IMR-90 (cell line): ENCODE data around the gene AFAP1L1. TPM values are rescaled to one million over a fixed set of nuclear protein-coding genes. Genes with fewer than 3 reads are reported as not detected.

Source experiments
- ATAC-seq: fragments of 200-7000 bp; cut with Tn5 transposase; 2 replicates; pipeline ENCODE4 v1.9.1; 2020; ENCODE audit warnings: low read depth, mild to moderate bottlenecking, moderate library complexity
- BruUV-seq: library from RNA; stranded (reverse); fragments of 400-500 nt; replicated peaks from 2 replicates; lab custom pipeline; 2021; lab: Mats Ljungman, UMichigan
- CTCF ChIA-PET: fragments of 300-600 bp; formaldehyde crosslinking; extraction: SDS; loops from one replicate; lab custom pipeline; 2021; ENCODE audit warnings: antibody characterized with exemption; lab: Yijun Ruan, JAX
- POLR2A ChIA-PET: fragments of 300-600 bp; sonication (Branson Sonifier 250); formaldehyde crosslinking; loops from one replicate; lab custom pipeline; 2022; ENCODE audit warnings: antibody characterized with exemption; ENCODE audit not compliant: unreplicated experiment; lab: Charles Lee
- DNase-seq: peaks from one replicate; pipeline ENCODE4 v3.0.0; 2013
- H2AFZ ChIP-seq: replicated peaks from 2 replicates; pipeline ENCODE3; 2013; ENCODE audit warnings: low read length, mild to moderate bottlenecking; ENCODE audit not compliant: poor library complexity
- H2AK5ac ChIP-seq: 2 replicates; pipeline ENCODE4 v1.6.1; 2013; ENCODE audit warnings: low read depth, low read length, inconsistent platforms
- H2AK9ac ChIP-seq: replicated peaks from 2 replicates; pipeline ENCODE3; 2013; ENCODE audit warnings: mild to moderate bottlenecking, low read depth, low read length, moderate library complexity; ENCODE audit not compliant: poor library complexity
- H2BK120ac ChIP-seq: 2 replicates; pipeline ENCODE4 v1.6.1; 2013; ENCODE audit warnings: low read depth, low read length, inconsistent platforms
- H2BK15ac ChIP-seq: 3 replicates; pipeline ENCODE4 v1.6.1; 2013; ENCODE audit warnings: low read depth, low read length, inconsistent platforms
- H2BK20ac ChIP-seq: 2 replicates; pipeline ENCODE4 v1.6.1; 2013; ENCODE audit warnings: low read depth, mild to moderate bottlenecking, inconsistent platforms, low read length, moderate library complexity
- H2BK5ac ChIP-seq: 2 replicates; pipeline ENCODE4 v1.6.1; 2013; ENCODE audit warnings: mild to moderate bottlenecking, low read depth, low read length, inconsistent platforms; ENCODE audit not compliant: poor library complexity, severe bottlenecking
- H3K14ac ChIP-seq: replicated peaks from 2 replicates; pipeline ENCODE4 v1.6.1; 2013; ENCODE audit warnings: low read depth, low read length, inconsistent platforms
- H3K18ac ChIP-seq: 2 replicates; pipeline ENCODE4 v1.6.1; 2013; ENCODE audit warnings: low read depth, low read length, control low read depth
- H3K23ac ChIP-seq: 2 replicates; pipeline ENCODE4 v1.6.1; 2013; ENCODE audit warnings: low read depth, low read length, inconsistent platforms
- H3K27ac ChIP-seq: 2 replicates; pipeline ENCODE4 v1.5.1; 2013; ENCODE audit warnings: mild to moderate bottlenecking, control low read depth, low read length; ENCODE audit not compliant: insufficient read depth
- H3K27me3 ChIP-seq: 2 replicates; pipeline ENCODE4 v1.6.1; 2013; ENCODE audit warnings: low read length; ENCODE audit not compliant: control insufficient read depth, insufficient read depth
- H3K36me3 ChIP-seq: 2 replicates; pipeline ENCODE4 v1.6.1; 2013; ENCODE audit warnings: low read length, mixed read lengths; ENCODE audit not compliant: control insufficient read depth, insufficient read depth
- H3K4ac ChIP-seq: 2 replicates; pipeline ENCODE4 v1.6.1; 2013; ENCODE audit warnings: low read depth, low read length, inconsistent platforms
- H3K4me1 ChIP-seq: 2 replicates; pipeline ENCODE4 v1.6.1; 2013; ENCODE audit warnings: low read length, mixed read lengths; ENCODE audit not compliant: control insufficient read depth, insufficient read depth
- H3K4me2 ChIP-seq: 2 replicates; pipeline ENCODE4 v1.6.1; 2013; ENCODE audit warnings: low read depth, mild to moderate bottlenecking, control low read depth, low read length, moderate library complexity
- H3K4me3 ChIP-seq: 2 replicates; pipeline ENCODE4 v1.5.1; 2013; ENCODE audit warnings: low read depth, mild to moderate bottlenecking, control low read depth, low read length, moderate library complexity; ENCODE audit not compliant: insufficient read depth
- H3K56ac ChIP-seq: 2 replicates; pipeline ENCODE4 v1.6.1; 2013; ENCODE audit warnings: low read length, inconsistent platforms; ENCODE audit not compliant: insufficient read depth; ENCODE audit errors: extremely low read depth
- H3K79me1 ChIP-seq, 2 experiments: 2 replicates each; pipeline ENCODE4 v1.6.1; 2013; ENCODE audit warnings: low read length in 2 of 2, inconsistent platforms in 1 of 2, low read depth in 1 of 2
- H3K9ac ChIP-seq: 2 replicates; pipeline ENCODE4 v1.6.1; 2013; ENCODE audit warnings: low read depth, low read length, control low read depth
- H3K9me1 ChIP-seq: 2 replicates; pipeline ENCODE4 v1.6.1; 2013; ENCODE audit warnings: low read length, inconsistent platforms; ENCODE audit not compliant: insufficient read depth
- H3K9me3 ChIP-seq: 2 replicates; pipeline ENCODE4 v1.6.1; 2013; ENCODE audit warnings: low read length; ENCODE audit not compliant: control insufficient read depth, insufficient read depth
- H4K20me1 ChIP-seq: 2 replicates; pipeline ENCODE4 v1.6.1; 2013; ENCODE audit warnings: low read length, inconsistent platforms; ENCODE audit not compliant: insufficient read depth
- H4K5ac ChIP-seq: 2 replicates; pipeline ENCODE4 v1.6.1; 2013; ENCODE audit warnings: mild to moderate bottlenecking, low read depth, low read length, control low read depth
- H4K8ac ChIP-seq, 2 experiments: 2 replicates each; pipeline ENCODE4 v1.6.1; 2013; ENCODE audit warnings: low read depth in 2 of 2, low read length in 2 of 2, control low read depth in 1 of 2, inconsistent platforms in 1 of 2
- H4K91ac ChIP-seq: 2 replicates; pipeline ENCODE4 v1.6.1; 2013; ENCODE audit warnings: low read depth, low read length, inconsistent platforms; ENCODE audit not compliant: insufficient read depth
- CHD1 ChIP-seq: IDR thresholded peaks from 2 replicates; pipeline ENCODE4 v1.6.1; 2012; ENCODE audit warnings: low read depth, low read length, improper control_type of control experiment
- CTCF ChIP-seq: conservative IDR thresholded peaks from 2 replicates; pipeline ENCODE4 v1.5.1; 2012; ENCODE audit warnings: mild to moderate bottlenecking, low read depth, low read length, improper control_type of control experiment
- RCOR1 ChIP-seq: IDR thresholded peaks from 2 replicates; pipeline ENCODE4 v1.6.1; 2012; ENCODE audit warnings: mild to moderate bottlenecking, low read length, improper control_type of control experiment; ENCODE audit not compliant: insufficient replicate concordance
- WGBS, 2 experiments: methylation state at CpG; one replicate each; pipeline versions ENCODE4 v1.1.5 to v1.1.7; 2013; ENCODE audit warnings: missing lambda C conversion rate in 2 of 2; ENCODE audit not compliant: insufficient read length in 1 of 2; ENCODE audit errors: extremely low coverage in 2 of 2; 5-methylcytosine and 5-hydroxymethylcytosine counted together
- dilution Hi-C: fragments of 300-500 bp; cut with HindIII; formaldehyde crosslinking; loops from one replicate; pipeline ENCODE4 v1.14.3; 2018; ENCODE audit warnings: low sequenced_read_pairs; ENCODE audit not compliant: unreplicated experiment
- in situ Hi-C: fragments of 300-500 bp; cut with MboI; formaldehyde crosslinking; loops from 3 replicates; pipeline ENCODE4 v1.14.3; 2019; ENCODE audit warnings: low sequenced_read_pairs, inconsistent platforms, mixed read lengths
- intact Hi-C: fragments of 100-400 bp; cut with micrococcal nuclease; formaldehyde crosslinking; loops from 2 replicates; pipeline ENCODE4 v1.10.0; 2022
- polyA plus RNA-seq, 3 experiments: library from polyadenylated mRNA; depleted of rRNA; stranded (reverse); fragments of >200 nt; gene quantifications; 2 replicates each; pipeline ENCODE4 v1.2.3, GENCODE V29; 2012; ENCODE audit warnings: low replicate concordance in 1 of 3
- total RNA-seq: library from RNA; depleted of rRNA; stranded (reverse); fragments of >200 nt; gene quantifications from 2 replicates; pipeline ENCODE4 v1.2.3, GENCODE V29; 2012

Gene AFAP1L1
- total and polyA plus RNA-seq, 2 of the 4 experiments (the other 2 are of a cell fraction), result 3.3 to 5.7 TPM

- Histone ChIP-seq H3K4me3 (no peak overlapping the region), H2BK15ac (no peak overlapping the region), H3K4ac (no peak overlapping the region), H3K56ac (no peak overlapping the region), H2AFZ (no peak overlapping the region), H4K5ac (no peak overlapping the region), H3K14ac (no peak overlapping the region), H2BK20ac (no peak overlapping the region), H4K8ac (no peak overlapping the region), H3K4me1 (0 out of 2 replicates have a peak, but pooled peaks cover 2% of the 10 kb centered on the region), H3K9me3 (no peaks in the 10 kb centered on the region), H3K27ac (no peak overlapping the region), H3K9me1 (peaks cover 5% of the 10 kb centered on the region; the same call in 1 of the 2 replicates), H3K79me1 (no peaks in the 10 kb centered on the region), H2BK120ac (no peak overlapping the region), H3K36me3 (no peaks in the 10 kb centered on the region), H4K91ac (no peak overlapping the region), H3K4me2 (no peak overlapping the region), H3K18ac (no peak overlapping the region), H2BK5ac (no peak overlapping the region), H3K9ac (no peak overlapping the region), H2AK9ac (no peak overlapping the region), H3K23ac (no peak overlapping the region), H4K20me1 (no peaks in the 10 kb centered on the region), H3K27me3 (no peaks in the 10 kb centered on the region), H2AK5ac (no peak overlapping the region)
- CTCF ChIA-PET, result interaction anchor here (1.0 to 1.1 kb wide), 2 partner anchors 26 to 192 kb away, joined by 3 to 5 read pairs; partner anchors contain the start of gene GRPEL2
- TF ChIP-seq RCOR1 (no peak), CTCF (no peak), CHD1 (no peak)
- WGBS, 2 experiments, result no CpG with 5 or more reads among the region's 2 CpGs
- intact Hi-C loops, result loop anchor here (1.0 kb wide), 1 partner anchor 54 kb away; no protein-coding TSS in a partner anchor
- DNase-seq (no peak), ATAC-seq (no peak)
- dilution Hi-C loops, result no loop called here
- no TSS peak for BruUV-seq
- in situ Hi-C loops, result loop anchor here (5.0 kb wide), 1 partner anchor 191 kb away; no protein-coding TSS in a partner anchor
- POLR2A ChIA-PET, result no interaction called here
Measured at GRCh38 chr5:149370878-149371277, 99.2 kb downstream of the AFAP1L1 start.
